GM19025 (cell line): ENCODE results near the gene ZNF611.
"Not testable (repeated sequence)": the region's sequence is repeated elsewhere in the genome, so short reads cannot be mapped to it uniquely, and the experiment has no call there.

ENCODE experiments used
- ATAC-seq: cut with Tn5 transposase; IDR thresholded peaks from one replicate; pipeline ENCODE4 v1.9.1; 2021; ENCODE audit warnings: mild to moderate bottlenecking, low read depth, moderate library complexity; ENCODE audit not compliant: unreplicated experiment

ZNF611 gene

DNA sequence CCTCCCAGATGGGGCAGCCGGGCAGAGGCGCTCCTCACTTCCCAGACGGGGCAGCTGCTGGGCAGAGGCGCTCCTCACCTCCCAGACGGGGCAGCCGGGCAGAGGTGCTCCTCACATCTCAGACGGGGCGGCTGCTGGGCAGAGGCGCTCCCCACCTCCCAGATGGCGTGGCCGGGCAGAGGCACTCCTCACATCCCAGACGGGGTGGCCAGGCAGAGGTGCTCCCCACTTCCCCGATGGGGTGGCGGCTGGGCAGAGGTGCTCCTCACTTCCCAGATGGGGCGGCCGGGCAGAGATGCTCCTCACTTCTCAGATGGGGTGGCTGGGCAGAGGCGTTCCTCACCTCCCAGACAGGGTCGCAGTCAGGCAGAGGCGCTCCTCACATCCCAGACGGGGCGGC lies 14.3 kb downstream of the ZNF611 start:
- not testable (repeated sequence) for ATAC-seq

DNA sequence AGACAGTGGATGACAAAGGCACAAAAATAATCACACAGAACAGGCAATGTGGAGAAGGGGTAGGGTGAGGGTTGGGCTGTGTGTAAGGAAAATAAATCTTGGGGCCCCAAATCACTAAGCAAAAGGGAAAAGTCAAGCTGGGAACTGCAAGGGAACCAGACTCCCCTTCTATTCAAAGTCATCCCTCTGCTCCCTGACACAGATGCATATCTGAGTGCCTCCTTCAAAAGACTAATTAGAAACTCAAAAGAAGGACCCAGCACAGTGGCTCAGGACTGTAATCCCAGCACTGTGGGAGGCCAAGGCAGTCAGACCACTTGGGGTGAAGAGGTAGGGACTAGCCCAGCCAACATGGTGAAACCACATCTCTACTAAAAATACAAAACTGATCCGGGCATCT lies 18.3 kb downstream of the ZNF611 start:
- no peak for ATAC-seq

DNA sequence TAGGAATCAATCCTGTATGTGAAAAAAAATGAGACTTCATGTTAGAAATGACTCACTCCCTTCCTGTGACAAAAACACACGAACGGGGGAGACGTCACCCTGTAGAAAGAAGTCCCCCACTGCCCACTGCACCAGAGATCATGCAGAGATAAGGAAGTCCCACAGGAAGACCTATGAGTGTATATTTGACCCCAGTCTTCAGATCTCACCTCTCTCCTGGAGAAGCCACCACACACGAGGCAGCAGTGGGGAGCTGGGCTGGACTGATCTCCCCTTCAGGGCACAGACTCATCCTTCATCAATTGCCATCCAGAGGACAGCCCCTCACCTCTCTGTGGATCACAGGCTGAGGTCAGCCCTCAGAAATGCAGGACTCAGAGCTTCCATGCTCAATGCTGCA lies 18.9 kb downstream of the ZNF611 start:
- not testable (repeated sequence) for ATAC-seq

DNA sequence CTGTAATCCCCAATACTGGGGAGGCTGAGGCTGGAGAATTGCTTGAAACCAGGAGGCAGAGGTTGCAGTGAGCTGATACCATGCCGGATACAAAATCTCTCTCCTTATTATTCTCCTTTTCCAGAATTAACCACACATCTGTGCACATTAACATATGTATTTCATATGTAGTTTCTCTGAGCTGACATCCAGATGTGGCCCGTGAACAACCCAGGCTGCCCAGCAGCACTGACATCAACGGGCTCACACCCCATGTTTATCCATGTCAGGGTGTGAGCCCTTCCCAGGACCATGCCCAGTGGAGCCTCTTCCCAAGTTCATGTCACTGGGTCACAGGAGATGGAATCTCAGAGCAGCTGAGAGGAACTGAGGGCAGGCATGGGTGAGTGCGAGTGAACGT lies 19.5 kb downstream of the ZNF611 start:
- ATAC-seq, result not testable (repeated sequence)

DNA sequence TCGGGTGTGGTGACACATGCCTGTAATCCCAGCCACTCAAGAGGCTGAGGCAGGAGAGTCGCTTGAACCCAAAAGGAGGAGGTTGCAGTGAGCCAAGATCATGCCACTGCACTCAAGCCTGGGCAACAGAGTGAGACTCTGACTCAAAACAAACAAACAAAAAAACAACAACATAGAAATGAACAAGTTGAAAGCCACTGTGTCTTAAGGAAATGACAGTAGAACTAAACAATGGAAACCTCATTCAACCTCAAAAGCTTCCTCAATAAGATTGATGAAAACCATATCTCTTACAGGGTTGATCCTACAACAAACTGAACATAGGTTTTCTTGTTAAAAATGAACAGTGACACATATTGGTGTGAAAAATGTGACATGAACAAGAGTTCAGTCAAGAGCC lies 21.8 kb downstream of the ZNF611 start:
- not testable (repeated sequence) for ATAC-seq

DNA sequence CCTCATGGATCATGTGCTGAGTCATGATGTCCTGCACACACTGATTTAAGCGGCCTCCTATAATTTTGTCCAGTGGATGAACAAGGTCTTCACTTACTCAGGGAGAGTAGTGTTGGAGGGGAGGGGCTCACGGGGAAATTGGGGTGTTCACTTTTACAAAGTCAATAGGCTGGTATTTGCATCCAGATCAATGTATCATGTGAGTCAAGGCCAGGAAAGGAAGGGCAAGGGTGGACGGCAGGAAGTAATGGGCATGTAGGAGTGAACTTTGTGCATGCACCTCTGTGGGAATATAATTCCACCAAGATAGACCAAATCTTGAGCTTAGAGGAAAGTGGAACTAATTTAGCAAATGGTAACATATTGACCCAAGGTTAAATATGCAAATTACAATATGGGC lies 23.2 kb downstream of the ZNF611 start:
- not testable (repeated sequence) for ATAC-seq

DNA sequence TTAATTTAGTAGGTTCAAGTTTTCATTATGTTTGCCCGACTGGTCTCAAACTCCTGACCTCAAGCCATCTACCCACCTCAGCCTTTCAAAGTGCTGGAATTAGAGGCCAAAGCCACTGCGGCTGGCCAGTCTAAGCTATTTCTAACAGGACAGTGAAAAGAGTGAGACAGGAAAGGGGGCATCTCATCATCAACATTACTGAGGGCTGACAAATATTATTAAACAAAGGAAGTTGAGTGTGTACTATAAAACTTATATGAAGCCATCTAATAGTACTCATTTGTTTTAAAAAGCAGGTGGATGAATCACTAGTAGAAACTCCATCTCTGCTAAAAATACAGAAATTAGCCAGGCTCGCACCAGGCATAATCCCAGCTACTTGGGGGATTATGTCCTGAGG lies 24.3 kb downstream of the ZNF611 start:
- ATAC-seq, result no peak

DNA sequence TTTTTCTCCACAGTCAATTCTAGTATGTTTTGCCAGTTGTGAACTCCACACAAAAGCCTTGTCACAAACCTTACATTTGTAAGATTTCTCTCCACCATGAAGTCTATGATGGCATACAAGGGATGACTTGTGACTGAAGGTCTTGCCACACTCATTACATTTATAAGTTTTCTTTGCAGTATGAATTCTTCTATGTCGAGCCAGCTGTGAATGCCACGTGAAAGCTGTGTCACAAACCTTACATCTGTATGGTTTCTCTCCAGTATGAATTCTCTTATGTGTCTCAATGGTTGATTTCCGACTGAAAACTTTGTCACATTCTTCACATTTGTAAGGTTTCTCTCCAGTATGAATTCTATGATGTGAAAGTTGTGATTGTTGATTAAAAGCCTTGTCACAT lies 29.2 kb downstream of the ZNF611 start:
- not testable (repeated sequence) for ATAC-seq

DNA sequence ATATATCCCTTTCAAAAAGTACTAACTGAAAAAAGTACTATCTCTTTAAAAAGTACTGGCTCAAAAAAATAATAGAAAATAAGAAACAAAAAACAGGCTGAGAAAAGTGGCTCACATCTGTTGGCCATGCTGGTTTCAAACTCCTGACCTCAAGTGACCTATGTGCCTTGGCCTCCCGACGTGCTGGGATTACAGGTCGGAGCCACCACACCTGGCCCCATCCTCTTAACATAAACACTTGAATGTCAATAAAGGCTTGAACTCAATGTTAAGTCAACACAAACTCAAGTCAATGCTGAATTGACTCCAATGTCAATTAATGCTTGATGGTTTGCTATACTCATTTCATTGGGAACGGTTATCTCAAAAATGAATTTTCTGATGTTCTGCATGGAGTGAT lies 30.9 kb downstream of the ZNF611 start:
- no peak for ATAC-seq

DNA sequence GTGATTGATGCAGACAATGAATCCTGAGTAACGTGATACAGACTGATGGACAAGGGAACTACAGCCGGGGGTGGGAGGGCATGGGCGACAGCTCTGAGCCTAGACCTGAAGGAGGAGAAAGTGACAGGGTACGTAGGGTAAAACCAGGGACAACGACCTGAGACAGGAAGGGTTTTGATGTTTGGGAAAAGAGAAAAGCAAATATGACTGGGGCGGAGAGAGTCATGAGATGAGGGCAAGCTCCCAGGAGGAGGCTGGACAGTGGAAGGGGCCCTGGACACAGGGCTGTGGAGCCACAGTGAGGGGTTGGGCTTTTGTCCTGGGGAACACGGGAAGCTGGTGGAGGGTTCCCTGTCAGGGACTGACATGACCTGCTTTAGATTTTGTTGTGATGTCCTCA lies 34.2 kb downstream of the ZNF611 start:
- no peak for ATAC-seq

DNA sequence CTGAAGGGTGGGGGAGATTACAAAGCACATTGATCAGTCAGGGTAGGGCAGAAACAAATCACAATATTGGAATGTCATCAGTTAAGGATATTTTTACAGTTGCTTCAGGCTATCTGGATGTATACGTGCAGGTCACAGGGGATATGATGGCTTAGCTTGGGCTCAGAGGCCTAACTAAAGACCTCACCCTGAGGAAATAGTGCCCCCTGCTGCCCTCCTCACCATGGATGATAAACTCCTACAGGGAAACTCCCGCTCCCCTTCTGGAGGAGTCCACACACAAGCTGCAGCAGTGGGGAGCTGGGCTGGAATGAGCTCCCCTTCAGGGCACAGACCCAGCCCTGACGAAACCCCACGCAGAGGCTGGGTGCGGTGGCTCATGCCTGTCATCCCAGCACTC lies 35.3 kb downstream of the ZNF611 start:
- not testable (repeated sequence) for ATAC-seq

DNA sequence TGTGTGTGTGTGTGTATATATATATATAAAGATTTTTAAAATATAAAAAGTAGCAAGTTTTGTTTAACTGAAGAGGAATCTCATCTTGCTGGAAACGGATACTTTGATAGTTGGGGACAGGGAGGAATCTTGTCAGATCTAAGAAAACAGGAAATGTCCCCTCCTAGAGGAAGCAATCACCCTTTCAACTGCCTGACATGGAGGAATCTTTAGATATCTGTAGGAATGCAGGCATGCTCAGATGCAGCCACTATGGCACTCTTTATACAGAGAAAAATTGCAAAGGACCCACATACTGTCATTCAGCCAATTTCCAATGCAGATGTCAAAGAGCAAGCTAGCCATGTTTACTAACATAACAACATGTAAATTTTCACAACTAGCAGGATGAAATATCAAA lies 38.8 kb downstream of the ZNF611 start:
- no peak for ATAC-seq

DNA sequence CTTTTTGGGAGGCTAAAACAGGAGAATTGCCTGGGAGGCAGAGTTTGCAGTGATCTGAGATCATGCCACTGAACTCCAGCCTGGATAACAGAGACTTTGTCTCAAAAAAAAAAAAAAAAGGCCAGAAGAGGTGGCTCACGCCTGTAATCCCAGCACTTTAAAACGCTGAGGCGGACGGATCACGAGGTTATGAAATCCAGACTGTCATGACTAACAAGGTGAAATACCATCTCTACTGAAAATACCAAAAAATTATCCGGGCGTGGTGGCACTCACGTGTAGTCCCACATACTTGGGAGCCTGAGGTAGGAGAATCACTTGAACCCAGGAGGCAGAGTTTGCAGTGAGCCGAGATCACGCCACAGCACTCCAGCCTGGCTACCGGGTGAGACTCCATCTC lies 39.9 kb downstream of the ZNF611 start:
- no peak for ATAC-seq

DNA sequence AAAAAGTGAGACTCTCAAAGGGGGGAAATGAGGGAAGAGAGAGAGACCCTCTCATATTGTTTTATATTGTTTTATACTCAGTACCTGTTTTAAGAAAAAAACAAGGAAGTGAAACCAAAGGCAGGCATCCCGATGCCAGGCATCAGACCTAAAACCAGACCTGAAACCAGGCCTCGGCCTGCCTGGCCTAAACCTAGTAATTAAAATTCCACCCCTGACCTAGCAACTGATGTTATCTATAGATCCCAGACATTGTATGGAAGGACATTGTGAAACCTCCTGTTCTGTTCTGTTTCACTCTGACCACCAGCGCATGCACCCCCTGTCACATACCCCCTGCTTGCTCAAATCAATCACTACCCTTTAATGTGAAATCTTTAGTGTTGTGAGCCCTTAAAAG lies 40.6 kb downstream of the ZNF611 start:
- ATAC-seq, result not testable (repeated sequence)

DNA sequence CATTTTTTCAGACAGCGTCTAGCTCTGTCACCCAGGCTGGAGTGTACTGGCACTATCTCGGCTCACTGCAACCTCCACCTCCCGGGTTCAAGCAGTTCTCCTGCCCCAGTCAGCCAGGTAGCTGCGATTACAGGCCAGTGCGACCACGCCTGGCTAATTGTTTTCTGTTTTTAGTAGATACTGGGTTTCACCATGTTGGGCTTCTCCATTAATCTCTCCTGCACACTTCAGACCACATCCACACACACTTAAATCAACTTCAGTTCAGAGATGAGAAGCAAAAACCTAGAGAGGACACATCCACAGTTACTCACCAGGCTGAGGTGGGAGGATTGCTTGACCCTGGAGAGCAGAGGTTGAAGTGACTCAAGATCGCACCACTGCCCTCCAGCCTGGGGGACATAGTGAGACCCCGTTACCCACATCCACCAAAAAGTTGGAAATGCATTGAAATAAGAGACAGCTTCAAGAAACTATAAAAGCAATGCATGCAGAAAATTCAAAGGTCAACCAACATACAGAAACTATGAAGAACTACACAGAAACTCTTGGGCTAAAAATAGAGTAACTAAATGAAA lies 42.3 kb downstream of the ZNF611 start:
- no peak for ATAC-seq

DNA sequence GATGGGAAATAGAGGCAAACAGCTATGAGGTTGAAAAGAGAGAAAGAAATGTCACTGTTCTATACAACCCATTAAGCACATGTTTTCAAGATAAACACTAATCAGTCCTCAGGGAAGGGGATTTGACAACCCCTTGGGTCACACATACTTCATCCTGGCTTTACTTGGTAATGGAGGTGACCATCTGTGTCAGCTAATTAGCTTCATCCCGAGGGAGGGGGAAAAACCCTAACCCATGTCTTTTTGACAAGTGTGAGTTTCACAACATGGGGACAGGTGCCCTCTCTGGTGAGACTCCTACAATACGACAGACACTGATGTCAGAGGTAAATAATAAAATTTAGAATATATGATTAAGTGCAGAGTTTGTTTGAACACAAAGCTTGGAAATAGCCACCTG lies 43.1 kb downstream of the ZNF611 start:
- no peak for ATAC-seq

DNA sequence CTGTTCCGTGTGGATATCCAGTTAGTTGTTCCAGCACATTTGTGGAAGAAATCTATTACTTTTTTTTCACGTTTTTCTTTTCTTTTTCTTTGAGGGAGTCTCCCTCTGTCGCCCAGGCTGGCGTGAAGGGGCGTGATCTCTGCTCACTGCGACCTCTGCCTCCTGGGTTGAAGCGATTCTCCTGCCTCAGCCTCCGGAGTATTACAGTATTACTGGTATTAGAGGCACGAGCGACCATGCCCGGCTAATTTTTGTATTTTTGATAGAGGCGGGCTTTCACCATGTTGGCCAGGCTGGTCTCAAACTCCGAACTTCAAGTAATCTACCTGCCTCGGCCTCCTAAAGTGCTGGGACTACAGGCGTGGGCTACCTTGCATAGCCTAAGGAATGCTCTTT lies 43.6 kb downstream of the ZNF611 start:
- ATAC-seq, result no peak

DNA sequence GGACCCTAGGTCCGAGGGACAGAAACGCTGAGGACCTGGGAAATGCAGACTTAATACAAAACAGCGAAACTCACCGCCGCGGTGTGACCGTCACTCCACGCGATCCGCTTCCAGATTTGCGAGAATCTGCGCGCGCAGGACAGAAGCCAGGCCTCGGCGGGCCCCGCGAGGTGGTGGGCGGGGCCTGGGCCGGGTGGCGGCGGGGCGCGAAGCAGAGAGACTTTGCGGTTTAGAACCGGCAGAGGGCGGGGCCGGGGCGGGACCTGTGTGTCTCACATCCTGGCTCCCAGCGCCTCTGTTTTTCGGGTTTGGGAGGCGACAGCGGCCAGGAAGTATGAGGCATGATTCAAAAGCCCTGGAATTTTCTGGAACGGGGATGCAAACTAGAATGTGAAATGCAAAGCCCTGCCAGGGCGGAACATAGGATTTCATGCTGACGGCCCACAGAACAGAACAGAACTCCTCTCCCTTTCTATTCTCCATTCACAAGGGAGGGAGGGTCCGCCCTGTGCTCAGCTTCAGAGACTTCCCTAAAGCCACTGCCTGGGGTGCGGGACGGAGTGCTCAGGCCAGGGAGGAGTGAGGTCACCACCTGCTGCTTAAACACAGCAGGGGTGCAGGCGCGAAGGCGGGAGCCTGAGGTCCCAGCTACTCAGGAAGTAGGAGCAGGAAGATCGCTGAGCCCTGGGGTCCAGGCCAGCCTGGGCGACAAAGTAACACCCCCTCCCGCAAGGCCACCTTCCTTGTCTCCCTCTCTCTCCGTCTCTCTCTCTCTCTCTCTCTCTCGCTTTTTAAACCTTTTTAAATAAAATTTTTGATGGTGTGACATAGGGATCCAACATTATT lies 44.3 kb downstream of the ZNF611 start:
- peak; percentile 94 for ATAC-seq

DNA sequence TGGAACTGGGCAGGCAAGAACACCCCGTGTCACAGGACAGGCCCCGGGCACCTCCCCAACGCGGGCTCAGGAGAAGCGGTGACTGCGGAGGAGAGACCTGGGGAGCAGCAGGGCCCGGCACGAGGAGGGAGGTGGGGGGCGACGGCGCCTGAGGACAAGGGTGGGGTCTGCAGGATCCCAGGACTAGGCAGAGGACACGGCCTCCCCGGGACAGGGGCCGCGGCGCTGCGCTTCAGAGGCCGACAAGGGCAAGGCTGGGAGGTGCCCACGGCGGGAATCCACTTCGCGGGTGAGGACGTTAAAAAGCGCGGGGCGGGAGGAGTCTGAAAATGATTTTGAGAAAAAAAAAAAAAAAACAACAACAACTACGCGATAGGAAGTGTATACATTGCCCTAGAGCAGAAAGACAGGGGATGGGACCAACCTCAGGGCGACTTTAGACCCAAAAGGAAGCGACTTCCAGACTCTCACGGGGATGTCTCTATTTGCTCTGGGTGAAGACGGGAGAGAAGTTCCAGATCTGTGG lies 44.9 kb downstream of the ZNF611 start:
- peak; percentile 36 for ATAC-seq

DNA sequence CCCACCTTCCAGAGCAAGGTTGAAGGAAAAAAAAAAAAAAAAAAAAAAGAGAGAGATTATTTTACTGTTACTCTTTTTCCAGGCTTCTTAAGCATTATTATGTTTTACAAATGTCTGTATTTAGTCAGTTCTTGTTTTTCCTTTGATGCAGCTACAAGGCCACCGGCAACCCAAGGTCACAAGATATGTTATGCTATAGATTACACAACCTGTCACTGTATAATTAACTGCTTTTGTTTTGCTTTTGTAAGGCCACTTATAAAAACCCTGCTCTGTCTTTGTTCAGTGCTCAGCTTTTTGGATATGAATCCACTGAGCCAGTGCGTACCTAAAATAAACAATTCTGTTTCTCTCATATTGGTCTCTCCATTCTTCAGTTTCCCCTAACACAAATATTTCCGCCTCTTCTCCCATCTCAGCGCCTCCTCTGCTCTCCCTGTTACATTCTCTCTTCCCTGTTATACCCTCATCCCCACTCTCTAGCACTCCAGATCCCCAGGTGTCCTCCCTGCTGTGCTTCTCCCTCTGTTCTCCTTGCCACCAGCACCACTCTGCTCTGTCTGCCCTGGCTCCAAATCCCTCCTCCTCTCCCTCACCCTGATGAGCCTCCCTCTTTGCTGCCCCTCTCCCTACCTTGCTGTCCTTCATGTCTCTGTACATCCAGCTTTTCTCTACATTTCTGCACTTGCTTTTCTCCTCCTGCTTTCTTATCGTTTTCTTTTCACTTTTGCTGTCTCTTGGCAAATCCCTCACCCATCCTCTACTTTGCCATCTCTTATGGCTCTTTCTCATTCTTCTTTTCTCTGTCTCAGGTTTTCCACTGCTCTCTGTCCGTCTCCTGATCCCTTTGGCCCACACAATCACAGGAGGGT lies 45.7 kb downstream of the ZNF611 start:
- ATAC-seq, result not testable (repeated sequence)

DNA sequence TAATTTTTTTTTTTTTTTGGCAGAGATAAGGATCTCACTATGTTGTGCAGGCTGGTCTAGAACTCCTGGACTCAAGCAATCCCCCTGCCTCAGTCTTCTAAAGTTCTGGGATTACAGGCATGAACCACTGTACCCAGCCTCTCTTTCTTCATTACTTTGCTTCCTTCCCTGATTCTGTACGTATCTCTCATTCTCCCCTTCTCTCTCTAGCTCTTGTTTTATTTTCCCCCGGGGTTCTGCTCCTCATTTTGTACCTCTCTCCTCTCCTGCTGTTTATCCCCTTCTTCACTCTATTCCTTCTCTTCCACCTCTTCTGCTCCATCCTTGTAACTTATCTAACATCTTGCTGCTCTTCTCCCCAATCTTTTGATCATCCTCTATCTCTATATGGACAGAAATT lies 46.5 kb downstream of the ZNF611 start:
- ATAC-seq, result no peak
